Adrenal gland (tissue), 12 donors: Measurements from ENCODE around the gene CCDC9B. TPM values are rescaled to one million over a fixed set of nuclear protein-coding genes. Genes with fewer than 3 reads are reported as not detected.

Experiments
- DNase-seq, 7 donors: peaks; one replicate each; pipeline ENCODE4 v3.0.0-alpha.2; 2019 to 2020
- H3K27ac ChIP-seq, 5 donors: fragments of 200-600 bp; sonication (generic) in 4 of 5; 1 replicate in 3 of 5; 2 replicates in 2 of 5; pipeline versions ENCODE4 v1.5.1 to v1.8.0; 2016 to 2020; ENCODE audit warnings: mild to moderate bottlenecking in 1 of 5
- H3K27me3 ChIP-seq: fragments of 200-600 bp; 2 replicates; pipeline ENCODE4 v1.8.0; 2021
- H3K36me3 ChIP-seq, 2 donors: fragments of 200-600 bp; replicated peaks in 1 of 2; 1 replicate in 1 of 2; 2 replicates in 1 of 2; pipeline versions ENCODE4 v1.5.1 to v1.8.0; 2018 to 2022
- H3K4me1 ChIP-seq, 2 donors: fragments of 200-600 bp; replicated peaks in 1 of 2; 1 replicate in 1 of 2; 2 replicates in 1 of 2; pipeline versions ENCODE4 v1.5.1 to v1.8.0; 2018 to 2021
- H3K4me3 ChIP-seq, 4 donors: fragments of 200-600 bp; sonication (generic) in 3 of 4; one replicate each; pipeline ENCODE4 v1.5.1; 2016 to 2018
- H3K9me3 ChIP-seq, 3 donors: fragments of 200-600 bp; sonication (generic) in 1 of 3; replicated peaks in 1 of 3; 1 replicate in 2 of 3; 2 replicates in 1 of 3; pipeline versions ENCODE4 v1.5.1 to v1.8.0; 2016 to 2021
- CTCF ChIP-seq, 6 experiments: fragments of 450-650 bp in 4 of 6; fragments of 200-600 bp in 2 of 6; sonication (generic) in 1 of 6; IDR thresholded peaks; 1 replicate in 5 of 6; 2 replicates in 1 of 6; pipeline versions ENCODE4 v1.5.1 to v1.8.0; 2016 to 2021; ENCODE audit warnings: antibody characterized with exemption in 6 of 6, mild to moderate bottlenecking in 2 of 6, moderate library complexity in 1 of 6
- POLR2A ChIP-seq, 2 donors: fragments of 450-650 bp; IDR thresholded peaks; one replicate each; pipeline ENCODE4 v1.6.1; 2017; ENCODE audit warnings: antibody characterized with exemption in 2 of 2, mild to moderate bottlenecking in 2 of 2, moderate library complexity in 1 of 2
- WGBS, 4 donors: extraction: QIAGEN DNeasy Blood & Tissue Kit in 2 of 4; methylation state at CpG; one replicate each; pipeline versions ENCODE4 v1.1.5 to v1.1.7; 2013 to 2017; 5-methylcytosine and 5-hydroxymethylcytosine counted together
- intact Hi-C, 2 donors: fragments of 100-400 bp; cut with DNase I; formaldehyde crosslinking; loops; one replicate each; pipeline versions ENCODE4 v1.14.1 to v1.15.0; 2022 to 2023
- polyA plus RNA-seq, 3 donors: library from polyadenylated mRNA; stranded (reverse); fragments of 200-250 nt in 2 of 3; fragments of 350-450 nt in 1 of 3; fragmentation: Illumina TruSeq in 1 of 3; extraction: RNeasy Lipid Tissue Mini Kit (QIAGEN cat#74804) in 1 of 3; gene quantifications; one replicate each; pipeline ENCODE4 v1.2.3, GENCODE V29; 2013 to 2014
- total RNA-seq, 9 donors: library from RNA; depleted of rRNA in 4 of 9; stranded (reverse); fragments of >200 nt in 4 of 9; fragments of 120-200 nt in 1 of 9; fragmentation: NEBNext Ultra II Directional in 1 of 9; extraction: Animal tissue kit (Norgen Biotek cat#: 25700) in 1 of 9; gene quantifications; one replicate each; pipeline versions ENCODE4 v1.1.0 to v1.2.4, GENCODE V29; 2013 to 2023
- donor health status: healthy with polysubstance abuse.
- donor health status: Bipolar disorder and iron deficiency.
- donor health status: DM: yes; HTN: yes; CAD: no.
- donor health status: DM: no; HTN: no; CAD: no.
- donor health status: DM: no; HTN: no; CAD: no.
- donor health status: DM: yes; HTN: yes; CAD: no.

The CCDC9B gene
- total and polyA plus RNA-seq, 12 donors = 0.72 to 41.0 (median 10.8) TPM

DNA sequence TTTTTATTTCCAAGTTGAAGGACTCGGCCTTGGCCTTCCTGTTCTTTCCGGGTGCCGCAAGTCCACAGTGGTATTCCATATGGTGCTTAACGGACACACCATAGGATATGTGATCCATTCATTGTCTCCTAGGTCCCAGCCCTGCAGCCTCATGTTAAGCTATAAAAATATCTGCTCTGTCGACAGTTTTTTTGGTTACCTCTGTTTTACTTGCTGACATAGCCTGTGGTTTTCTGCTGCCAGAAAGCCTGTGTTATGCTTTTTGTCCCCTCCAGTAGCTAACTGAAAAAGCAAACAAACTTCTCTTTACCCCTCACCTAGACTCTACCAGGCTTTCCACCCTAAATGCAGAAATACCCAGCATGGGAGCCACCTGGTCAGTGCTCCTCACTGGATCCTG, 12.0 kb downstream of the CCDC9B start:
- 50 to 65% (median 62%) methylated on average over 5 of the region's 5 CpGs for WGBS, 4 donors
- TF ChIP-seq POLR2A (IDR thresholded peaks at IDR 0.05) (no peak), CTCF (IDR thresholded peaks at IDR 0.05) (no peak)
- no peaks in the 10 kb centered on the region for H3K27me3 ChIP-seq
- no peaks in the 10 kb centered on the region for H3K9me3 ChIP-seq
- no peak for DNase-seq
- no peak overlapping the region for H3K27ac ChIP-seq
- intact Hi-C loops = no loop called here
- no peaks in the 10 kb centered on the region for H3K36me3 ChIP-seq
- H3K4me3 ChIP-seq = no peak overlapping the region
- H3K4me1 ChIP-seq = peaks cover 0 to 39% of the 10 kb centered on the region in 2 donors

DNA sequence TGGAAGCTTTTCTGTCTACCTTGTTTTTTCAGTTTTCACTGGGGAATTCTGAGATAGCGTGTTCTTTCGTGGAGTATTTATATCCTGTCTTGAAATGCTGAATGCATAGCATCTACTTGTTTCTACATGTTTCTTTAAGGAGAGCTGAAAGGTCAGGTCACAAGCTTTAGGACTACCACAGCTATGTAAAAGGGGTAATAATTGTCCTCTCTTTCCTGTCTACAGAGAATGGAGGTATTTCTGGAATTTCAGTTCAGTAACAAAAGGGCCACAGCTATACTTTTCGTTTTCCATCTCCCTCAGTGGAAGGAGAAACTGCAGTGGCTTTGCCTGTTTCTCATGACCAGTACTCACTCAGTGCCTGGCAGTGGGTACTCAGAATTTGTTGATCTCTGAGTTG, 12.6 kb downstream of the CCDC9B start:
- no peaks in the 10 kb centered on the region for H3K36me3 ChIP-seq
- 75 to 80% (median 78%) methylated on average over 3 of the region's 3 CpGs for WGBS, 4 donors
- TF ChIP-seq CTCF (IDR thresholded peaks at IDR 0.05) (no peak), POLR2A (IDR thresholded peaks at IDR 0.05) (no peak)
- intact Hi-C loops = no loop called here
- H3K27ac ChIP-seq = no peak overlapping the region
- peaks cover 0 to 39% of the 10 kb centered on the region in 2 donors for H3K4me1 ChIP-seq
- DNase-seq = no peak
- no peaks in the 10 kb centered on the region for H3K27me3 ChIP-seq
- no peaks in the 10 kb centered on the region for H3K9me3 ChIP-seq
- H3K4me3 ChIP-seq = no peak overlapping the region

DNA sequence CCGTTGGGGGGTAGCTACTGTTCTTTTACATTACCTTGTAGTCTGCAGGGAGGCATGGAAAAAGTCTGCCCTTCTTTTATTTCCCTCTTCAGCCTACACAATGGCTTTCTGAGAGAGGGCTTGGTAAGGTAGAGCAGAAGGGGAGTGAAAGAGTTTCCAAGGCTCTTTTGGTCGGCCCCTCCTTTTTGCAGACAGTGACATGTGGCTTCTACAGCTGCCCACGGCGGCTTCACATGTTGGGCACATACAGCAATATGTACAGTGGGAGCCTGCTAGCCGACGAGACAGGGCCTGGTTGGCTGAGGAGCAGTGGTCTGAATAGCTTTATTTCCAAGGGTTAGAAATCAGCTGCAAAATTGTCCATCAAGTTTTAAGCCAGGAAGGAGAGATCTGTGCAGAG, 13.3 kb downstream of the CCDC9B start:
- DNase-seq = no peak
- Histone ChIP-seq H3K27me3 (no peaks in the 10 kb centered on the region), H3K9me3 (no peaks in the 10 kb centered on the region), H3K27ac (no peak overlapping the region), H3K4me3 (no peak overlapping the region), H3K4me1 (peaks cover 0 to 39% of the 10 kb centered on the region in 2 donors), H3K36me3 (no peaks in the 10 kb centered on the region)
- TF ChIP-seq CTCF (IDR thresholded peaks at IDR 0.05) (no peak), POLR2A (IDR thresholded peaks at IDR 0.05) (no peak)
- intact Hi-C loops = no loop called here
- WGBS, 4 donors = 75 to 88% (median 81%) methylated on average over 4 to 6 of the region's 6 CpGs

DNA sequence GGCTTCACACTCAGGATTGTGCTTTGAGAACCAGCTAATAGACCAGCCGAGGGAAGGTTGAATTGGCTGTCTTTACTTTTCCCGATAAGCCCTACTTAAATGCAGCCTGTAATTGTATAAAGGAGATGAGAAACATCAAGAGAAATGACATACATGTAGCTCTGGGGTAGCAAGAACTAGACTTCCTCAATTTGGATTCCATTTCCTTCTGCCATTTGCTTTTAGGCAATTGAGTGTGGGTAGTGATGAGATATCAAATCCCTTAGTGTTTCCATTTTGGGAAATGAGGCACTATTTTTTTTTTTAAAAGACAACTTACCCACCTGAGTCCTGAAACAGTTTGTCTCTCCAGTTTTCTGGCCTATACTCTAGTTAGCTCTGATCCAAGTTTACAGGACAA, 15.0 kb downstream of the CCDC9B start:
- Histone ChIP-seq H3K4me3 (no peak overlapping the region), H3K27ac (peak overlapping the region in 2 of 5 donors; percentile 7 to 29), H3K4me1 (peaks cover 0 to 35% of the 10 kb centered on the region in 2 donors), H3K9me3 (no peaks in the 10 kb centered on the region), H3K27me3 (no peaks in the 10 kb centered on the region), H3K36me3 (no peaks in the 10 kb centered on the region)
- no peak for DNase-seq
- 85 to 94% (median 89%) methylated on average over 2 of the region's 2 CpGs for WGBS, 4 donors
- no peak for TF ChIP-seq POLR2A (IDR thresholded peaks at IDR 0.05)
- TF ChIP-seq CTCF (IDR thresholded peaks at IDR 0.05) = no peak
- intact Hi-C loops = no loop called here
